Measurements from ENCODE around the gene SH3RF1. TPM values are rescaled to one million over a fixed set of nuclear protein-coding genes. Genes with fewer than 3 reads are reported as not detected.

The SH3RF1 gene
- total and polyA plus RNA-seq, 8 donors = 4.0 to 30.6 (median 12.7) TPM

DNA sequence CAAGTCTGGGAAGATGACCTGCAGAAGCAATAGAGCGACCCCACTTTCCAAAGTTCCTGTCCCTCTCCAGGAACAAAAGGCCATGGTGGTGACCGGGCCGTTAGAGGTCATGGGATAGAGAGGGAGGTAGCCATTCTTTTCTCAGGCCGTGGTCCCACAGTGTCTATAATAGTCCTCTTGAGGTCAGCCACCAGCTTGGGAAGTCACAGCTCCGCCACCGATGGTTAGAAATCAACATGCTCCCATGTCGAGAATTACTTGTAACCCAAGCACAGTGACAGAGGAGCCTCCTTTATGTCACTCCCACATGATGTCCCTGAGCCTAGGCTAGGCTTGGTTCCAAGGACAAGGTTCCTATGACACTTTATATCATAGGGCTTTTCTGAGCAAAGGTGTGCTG, 212.4 kb downstream of the SH3RF1 start:
- intact Hi-C loops (cut with DNase I) = no loop called here
- DNase-seq (no peak), ATAC-seq (no peak), FAIRE-seq (no peak)
- no peak overlapping the region for H3K27ac ChIP-seq
- 86 to 93% methylated on average over 7 of the region's 7 CpGs for WGBS, 2 donors
- TF ChIP-seq, protein P1, sequence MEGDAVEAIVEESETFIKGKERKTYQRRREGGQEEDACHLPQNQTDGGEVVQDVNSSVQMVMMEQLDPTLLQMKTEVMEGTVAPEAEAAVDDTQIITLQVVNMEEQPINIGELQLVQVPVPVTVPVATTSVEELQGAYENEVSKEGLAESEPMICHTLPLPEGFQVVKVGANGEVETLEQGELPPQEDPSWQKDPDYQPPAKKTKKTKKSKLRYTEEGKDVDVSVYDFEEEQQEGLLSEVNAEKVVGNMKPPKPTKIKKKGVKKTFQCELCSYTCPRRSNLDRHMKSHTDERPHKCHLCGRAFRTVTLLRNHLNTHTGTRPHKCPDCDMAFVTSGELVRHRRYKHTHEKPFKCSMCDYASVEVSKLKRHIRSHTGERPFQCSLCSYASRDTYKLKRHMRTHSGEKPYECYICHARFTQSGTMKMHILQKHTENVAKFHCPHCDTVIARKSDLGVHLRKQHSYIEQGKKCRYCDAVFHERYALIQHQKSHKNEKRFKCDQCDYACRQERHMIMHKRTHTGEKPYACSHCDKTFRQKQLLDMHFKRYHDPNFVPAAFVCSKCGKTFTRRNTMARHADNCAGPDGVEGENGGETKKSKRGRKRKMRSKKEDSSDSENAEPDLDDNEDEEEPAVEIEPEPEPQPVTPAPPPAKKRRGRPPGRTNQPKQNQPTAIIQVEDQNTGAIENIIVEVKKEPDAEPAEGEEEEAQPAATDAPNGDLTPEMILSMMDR (IDR thresholded peaks at IDR 0.05) = no peak
- H3K27me3 ChIP-seq = no peaks in the 10 kb centered on the region
- no peaks in the 10 kb centered on the region for H3K36me3 ChIP-seq
- H3K4me3 ChIP-seq = no peak overlapping the region
- no peaks in the 10 kb centered on the region for H3K9me3 ChIP-seq
- peaks cover 0 to 9% (median 8%) of the 10 kb centered on the region in 3 donors for H3K4me1 ChIP-seq

DNA sequence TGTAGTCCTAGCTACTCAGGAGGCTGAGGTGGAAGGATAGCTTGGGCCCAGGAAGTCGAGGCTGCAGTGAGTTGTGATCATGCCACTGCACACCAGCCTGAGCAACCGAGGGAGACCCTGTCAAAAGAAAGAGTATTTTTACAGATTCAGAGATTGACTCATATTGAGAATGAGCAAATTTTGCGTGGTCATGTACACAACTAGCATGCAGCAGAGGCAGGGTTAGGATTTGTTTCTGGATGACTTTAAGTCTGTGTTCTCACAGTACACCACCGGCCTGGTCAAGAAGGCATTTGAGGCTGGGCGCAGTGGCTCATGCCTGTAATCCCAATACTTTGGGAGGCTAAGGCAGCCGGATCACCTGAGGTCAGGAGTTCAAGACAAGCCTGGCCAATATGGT, 215.9 kb downstream of the SH3RF1 start:
- intact Hi-C loops (cut with DNase I) = no loop called here
- 92 to 95% methylated on average over 6 of the region's 6 CpGs for WGBS, 2 donors
- Histone ChIP-seq H3K27ac (no peak overlapping the region), H3K4me1 (no peaks in the 10 kb centered on the region), H3K36me3 (no peaks in the 10 kb centered on the region), H3K9me3 (no peaks in the 10 kb centered on the region), H3K4me3 (no peak overlapping the region), H3K27me3 (no peaks in the 10 kb centered on the region)
- DNase-seq (no peak), FAIRE-seq (no peak), ATAC-seq (no peak)
- TF ChIP-seq, protein P1 (IDR thresholded peaks at IDR 0.05) = no peak

DNA sequence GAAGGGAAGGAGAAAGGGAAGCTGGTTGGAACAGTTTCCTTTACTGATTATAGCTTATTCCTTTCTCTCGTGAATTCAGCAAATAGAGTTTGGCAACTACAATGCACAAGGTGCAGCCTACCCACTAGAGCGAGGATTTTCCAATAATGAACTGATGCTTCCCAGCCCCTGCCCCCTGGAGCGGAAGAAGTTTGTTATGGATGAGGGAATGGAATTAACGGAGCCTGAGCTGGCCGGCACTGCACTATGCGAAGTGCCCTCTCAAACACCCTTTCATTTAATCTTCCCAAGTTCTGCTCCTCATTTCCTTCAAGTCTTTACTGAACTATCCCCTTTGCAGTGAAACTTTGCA, 218.2 kb downstream of the SH3RF1 start:
- H3K27me3 ChIP-seq = no peaks in the 10 kb centered on the region
- TF ChIP-seq, protein P1 (IDR thresholded peaks at IDR 0.05) = no peak
- no peak for FAIRE-seq
- no peaks in the 10 kb centered on the region for H3K36me3 ChIP-seq
- no peak for DNase-seq
- no peaks in the 10 kb centered on the region for H3K4me1 ChIP-seq
- no peak overlapping the region for H3K4me3 ChIP-seq
- intact Hi-C loops (cut with DNase I) = no loop called here
- no peak overlapping the region for H3K27ac ChIP-seq
- WGBS, 2 donors = 80 to 85% methylated on average over 6 of the region's 6 CpGs
- H3K9me3 ChIP-seq = no peaks in the 10 kb centered on the region
- no peak for ATAC-seq

DNA sequence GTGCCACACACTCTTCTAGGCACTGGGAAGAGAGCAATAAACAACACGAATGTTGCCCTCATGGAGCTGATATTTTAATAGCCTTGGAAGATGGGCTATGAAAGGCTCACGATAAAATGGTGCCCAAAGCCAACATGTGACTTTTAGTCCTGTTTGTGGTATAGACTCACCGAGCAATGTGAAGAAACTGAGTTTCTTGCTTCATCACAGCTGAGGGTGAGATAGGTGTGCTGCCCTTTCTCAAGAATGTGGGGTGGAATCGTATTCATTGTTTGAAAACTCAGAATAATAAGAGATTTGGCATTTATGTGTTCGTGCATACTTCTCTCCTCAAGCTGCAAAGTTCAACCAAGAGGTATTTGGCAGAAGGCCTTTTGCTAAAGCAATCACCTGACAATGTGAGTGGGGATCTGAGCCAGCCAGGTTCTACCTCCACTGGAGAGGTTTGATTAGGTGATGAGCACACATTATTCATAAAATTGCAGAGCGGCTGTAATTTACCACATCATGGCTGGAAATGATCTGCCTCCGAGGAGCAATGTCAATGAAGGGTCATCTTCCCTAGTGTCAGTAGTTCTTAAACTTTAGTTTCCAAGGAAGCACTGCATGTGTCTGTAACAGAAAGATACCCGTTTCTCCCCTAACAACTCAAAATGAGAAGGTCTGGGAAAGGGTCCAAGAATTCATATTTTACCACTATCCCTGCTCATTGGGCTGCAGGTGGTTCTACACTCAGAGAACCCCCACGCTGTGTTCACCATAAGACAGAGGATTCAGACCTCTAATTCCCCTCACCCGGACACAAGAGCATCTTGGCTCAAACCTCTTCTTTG, 218.8 kb downstream of the SH3RF1 start:
- FAIRE-seq = no peak
- Histone ChIP-seq H3K27ac (no peak overlapping the region), H3K36me3 (no peaks in the 10 kb centered on the region), H3K4me1 (no peaks in the 10 kb centered on the region), H3K27me3 (no peaks in the 10 kb centered on the region), H3K9me3 (no peaks in the 10 kb centered on the region), H3K4me3 (no peak overlapping the region)
- ATAC-seq = peak in 3 of 4 donors; percentile 45 to 75 (median 66)
- 54 to 62% methylated on average over 10 of the region's 10 CpGs for WGBS, 2 donors
- peak in 1 of 6 donors; percentile 27 for DNase-seq
- TF ChIP-seq, protein P1 (IDR thresholded peaks at IDR 0.05) = no peak
- intact Hi-C loops (cut with DNase I) = no loop called here

Measured in pancreas (tissue), 10 donors.